GM12874 (cell line): ENCODE data around the gene CELF2.

ENCODE experiments used
- CTCF ChIP-seq: IDR thresholded peaks from 2 replicates; pipeline ENCODE4 v1.5.1; 2011; ENCODE audit warnings: low read depth, mild to moderate bottlenecking, control low read depth, low read length, moderate library complexity; ENCODE audit not compliant: insufficient read depth

CELF2 gene

DNA sequence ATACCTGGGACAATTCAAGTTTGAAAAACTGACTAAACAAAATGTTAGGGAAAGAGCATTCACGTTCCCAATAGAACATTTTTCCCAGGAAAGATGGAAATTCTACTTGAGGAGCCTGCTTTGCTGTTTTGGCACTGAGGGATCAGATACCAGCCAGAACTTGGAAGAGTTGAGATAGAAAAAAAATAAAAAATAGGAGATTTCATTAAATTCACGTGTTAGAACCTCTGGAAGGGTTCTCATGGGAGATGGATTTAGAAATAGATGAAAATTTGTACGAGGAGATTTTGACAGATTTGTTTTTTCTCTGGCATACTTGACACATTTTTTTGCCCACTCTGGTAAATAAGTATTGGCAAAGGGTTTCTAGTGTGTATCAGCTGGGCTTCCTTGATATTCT, 63.7 kb downstream of the CELF2 start:
- TF ChIP-seq CTCF, result no peak

DNA sequence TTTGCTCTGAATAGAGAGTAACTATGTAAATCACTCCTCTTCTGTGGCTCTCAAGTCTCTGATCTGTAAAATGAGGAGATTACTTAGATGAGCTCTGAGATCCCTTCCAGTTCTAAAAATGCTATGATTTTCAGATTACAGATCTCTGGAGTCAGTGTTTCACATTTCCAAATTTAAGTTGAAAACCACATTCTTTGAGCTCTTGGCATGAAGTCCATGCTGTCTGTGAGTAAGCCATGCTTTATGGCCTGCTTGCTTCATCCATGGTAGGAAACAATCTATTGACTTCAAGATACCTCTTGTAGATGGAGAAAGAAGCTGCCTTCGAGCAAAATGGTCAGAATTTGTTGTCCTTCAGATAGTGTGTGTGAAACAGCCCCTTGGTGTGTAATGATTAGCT, 64.9 kb downstream of the CELF2 start:
- TF ChIP-seq CTCF, result no peak

- no peak for TF ChIP-seq CTCF
These were observed 65.4 kb downstream of the CELF2 start for GRCh38 chr10:11083051-11083450.

DNA sequence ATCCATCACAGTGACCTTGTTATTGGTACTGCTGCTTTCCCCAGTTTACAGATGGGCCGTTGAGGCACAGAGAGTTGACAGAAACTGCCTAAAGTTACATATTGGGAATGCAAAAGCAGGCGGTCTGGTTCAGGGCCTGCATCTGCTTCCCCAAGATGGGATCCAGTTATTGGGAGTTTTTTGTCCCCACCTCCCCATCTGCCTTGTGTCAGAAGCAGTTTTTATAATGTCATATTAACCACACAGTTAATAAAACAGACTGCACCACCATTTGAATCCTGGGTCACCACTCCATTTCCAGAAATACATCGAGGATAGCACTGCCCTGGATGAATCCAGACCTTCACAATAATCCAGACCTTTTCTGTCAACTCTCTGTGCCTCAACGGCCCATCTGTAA, 67.9 kb downstream of the CELF2 start:
- no peak for TF ChIP-seq CTCF

DNA sequence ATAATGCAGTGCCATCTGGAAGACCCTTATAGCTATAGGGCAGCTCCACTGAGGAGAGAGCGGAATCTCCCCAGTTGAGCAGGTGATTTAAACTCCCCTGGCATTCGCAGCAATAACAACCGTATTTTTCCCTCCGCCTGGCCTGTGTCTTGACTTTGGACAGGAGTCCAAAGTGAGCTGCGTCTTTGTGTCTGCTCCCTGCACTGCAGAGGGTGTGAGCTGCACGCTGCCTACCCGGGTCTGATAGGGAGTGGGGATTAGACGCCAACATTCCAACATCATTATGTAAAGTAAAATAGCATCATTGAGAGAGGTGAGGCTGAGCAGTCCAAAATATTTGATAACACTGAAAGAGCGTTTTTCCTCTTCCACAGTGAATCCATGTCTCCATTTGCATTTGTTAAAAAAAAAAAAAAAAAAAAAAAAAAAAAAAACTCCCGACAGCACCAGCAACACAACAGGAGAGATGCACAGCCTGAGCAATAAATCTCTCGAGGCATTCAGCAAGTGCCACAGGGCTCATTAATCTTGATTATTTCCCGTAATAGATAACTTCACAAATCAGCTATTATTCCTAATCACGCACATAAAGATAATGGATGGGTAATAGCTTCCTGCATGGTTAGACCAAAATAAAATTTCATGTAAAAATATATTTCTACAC, 68.6 kb downstream of the CELF2 start:
- TF ChIP-seq CTCF, result no peak

DNA sequence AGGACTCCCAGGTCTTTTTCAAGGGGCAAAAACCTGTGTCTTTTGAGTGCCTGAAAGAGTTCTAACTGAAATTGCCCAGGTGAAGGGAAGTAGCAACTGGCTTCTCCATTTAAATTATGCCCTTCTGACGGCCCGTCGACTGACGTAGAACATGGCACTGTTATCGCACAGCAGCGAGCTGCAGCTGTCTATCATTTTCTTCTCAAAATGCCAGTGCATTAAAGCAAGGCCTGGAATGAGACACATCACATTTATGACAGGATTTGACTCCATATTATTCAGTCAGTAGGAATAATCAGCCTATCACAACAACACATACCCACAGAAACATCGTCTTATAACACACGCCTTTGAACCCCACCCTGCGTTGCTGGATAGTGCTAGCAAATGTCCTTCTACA, 69.7 kb downstream of the CELF2 start:
- TF ChIP-seq CTCF, result no peak

- no peak for TF ChIP-seq CTCF
These were observed 71.0 kb downstream of the CELF2 start for GRCh38 chr10:11088709-11089108.
